ENCODE data around the gene TTLL9.
"Not testable (repeated sequence)": the region's sequence is repeated elsewhere in the genome, so short reads cannot be mapped to it uniquely, and the experiment has no call there.

Gene TTLL9

DNA sequence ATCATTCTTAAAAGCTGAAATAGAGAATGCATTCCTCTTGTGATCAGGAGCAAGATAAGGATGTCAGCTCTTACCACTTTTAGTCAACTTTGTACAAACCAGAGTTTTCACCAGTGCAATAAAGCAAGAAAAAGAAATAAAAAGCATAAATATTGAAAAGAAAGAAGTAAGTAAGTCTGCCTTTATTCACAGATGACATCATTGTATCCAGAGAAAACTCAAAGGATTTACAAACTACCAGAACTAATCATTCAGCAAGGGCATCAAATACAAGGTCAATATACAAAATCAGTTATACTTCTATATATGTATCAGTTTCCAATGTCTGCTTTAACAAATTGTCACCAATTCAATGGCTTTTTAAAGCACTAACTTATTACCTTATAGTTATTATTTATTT is 13.4 kb downstream of the TTLL9 start:
- DNase-seq (ENCODE audit: low read depth), result no peak

GRCh38 chr20:31890646-31891045 is 20.2 kb downstream of the TTLL9 start:
- DNase-seq (ENCODE audit: low read depth), result no peak

GRCh38 chr20:31894980-31895675 is 24.7 kb downstream of the TTLL9 start:
- DNase-seq (ENCODE audit: low read depth), result no peak

DNA sequence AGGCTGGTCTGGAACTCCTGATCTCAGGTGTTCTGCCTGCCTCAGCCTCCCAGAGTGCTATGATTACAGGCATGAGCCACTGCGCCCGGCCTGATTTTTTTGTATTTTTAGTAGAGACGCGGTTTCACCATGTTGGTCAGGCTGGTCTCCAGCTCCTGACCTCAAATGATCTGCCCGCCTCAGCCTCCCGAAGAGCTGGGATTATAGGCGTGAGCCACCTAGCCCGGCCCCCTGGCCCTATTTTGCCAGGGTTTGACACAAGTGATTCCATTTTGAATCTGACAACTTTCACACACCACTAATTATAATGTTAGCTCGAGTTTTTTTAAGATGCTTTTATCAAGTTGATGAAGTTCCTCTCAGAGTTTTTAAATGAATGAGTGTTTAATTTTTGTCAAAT is 25.6 kb downstream of the TTLL9 start:
- DNase-seq (ENCODE audit: low read depth), result no peak

DNA sequence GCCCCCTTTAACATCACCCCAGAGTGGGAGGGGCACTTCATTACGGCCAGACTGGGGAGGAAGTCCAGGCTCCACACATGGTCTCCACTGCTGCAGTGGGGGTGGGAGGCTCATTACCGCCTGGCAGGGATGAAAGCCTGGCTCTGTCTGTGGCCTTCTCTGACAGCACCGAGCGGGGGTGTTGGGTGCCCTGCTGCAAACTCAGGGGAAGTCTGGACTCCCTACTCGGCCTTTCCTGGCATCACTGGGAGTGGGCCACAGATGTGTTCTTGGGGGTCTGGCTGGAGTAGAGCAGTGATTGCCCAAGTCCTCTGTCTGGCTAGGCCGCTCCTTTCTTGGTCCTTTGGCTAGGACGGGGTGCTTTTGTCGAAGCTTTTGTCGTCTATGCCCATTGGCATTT is 27.1 kb downstream of the TTLL9 start:
- no peak for DNase-seq (ENCODE audit: low read depth)

- DNase-seq (ENCODE audit: low read depth), result no peak
These were observed 31.2 kb downstream of the TTLL9 start for GRCh38 chr20:31901615-31902014.

GRCh38 chr20:31903627-31904386 is 33.4 kb downstream of the TTLL9 start:
- no peak for DNase-seq (ENCODE audit: low read depth)

GRCh38 chr20:31906001-31906400 is 35.6 kb downstream of the TTLL9 start:
- no peak for DNase-seq (ENCODE audit: low read depth)

DNA sequence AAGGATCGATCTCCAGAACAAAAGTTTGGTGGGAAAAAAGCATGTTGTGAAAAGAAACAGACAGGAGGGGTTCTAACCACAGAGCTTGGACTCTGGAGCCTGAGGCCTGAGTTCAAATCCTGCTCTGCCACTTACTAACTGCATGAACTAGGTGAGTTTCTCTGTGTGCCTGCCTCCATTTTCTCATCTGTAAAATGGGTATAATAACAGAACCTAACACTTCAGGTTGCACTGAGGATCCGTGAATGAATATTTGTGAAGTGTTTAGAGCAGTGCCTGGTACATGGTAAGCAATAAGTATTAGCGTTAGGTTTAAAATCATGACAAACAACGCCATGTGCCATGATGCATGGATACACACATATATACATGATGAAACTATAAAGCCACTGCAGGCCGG is 36.6 kb downstream of the TTLL9 start:
- no peak for DNase-seq (ENCODE audit: low read depth)

GRCh38 chr20:31908016-31908415 is 37.6 kb downstream of the TTLL9 start:
- DNase-seq (ENCODE audit: low read depth), result no peak

- no peak for DNase-seq (ENCODE audit: low read depth)
These were observed 38.0 kb downstream of the TTLL9 start for GRCh38 chr20:31908424-31908823.

DNA sequence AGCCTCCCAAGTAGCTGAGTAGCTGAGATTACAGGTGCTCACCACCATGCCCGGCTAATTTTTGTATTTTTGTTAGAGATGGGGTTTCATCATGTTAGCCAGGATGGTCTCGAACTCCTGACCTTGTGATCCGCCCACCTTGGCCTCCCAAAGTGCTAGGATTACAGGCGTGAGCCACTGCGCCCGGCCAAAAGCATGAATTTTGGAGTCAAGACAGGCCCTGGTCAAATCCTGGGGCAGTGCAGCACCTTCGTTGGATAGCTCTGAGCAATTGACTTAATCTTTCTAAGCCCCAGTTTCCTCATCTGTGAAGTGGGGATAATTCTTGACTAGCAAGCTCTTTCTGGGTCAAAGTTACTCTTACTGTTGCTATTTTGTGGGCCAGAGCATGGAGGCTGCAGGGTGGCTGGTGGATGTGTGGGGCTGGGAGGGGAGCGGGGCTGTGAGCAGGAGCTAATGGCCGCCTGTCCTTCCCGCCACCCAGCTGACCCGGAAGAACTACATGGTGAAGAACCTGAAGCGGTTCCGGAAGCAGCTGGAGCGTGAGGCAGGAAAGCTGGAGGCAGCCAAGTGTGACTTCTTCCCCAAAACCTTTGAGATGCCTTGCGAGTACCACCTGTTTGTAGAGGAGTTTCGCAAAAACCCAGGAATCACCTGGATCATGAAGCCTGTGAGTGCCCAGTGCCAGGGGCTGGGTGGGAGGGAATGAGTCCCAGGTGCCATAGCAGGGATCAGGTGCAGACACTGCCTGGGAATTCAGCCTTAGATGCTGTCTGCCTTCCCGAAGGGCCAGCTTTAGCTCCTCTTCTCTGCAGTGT is 39.0 kb downstream of the TTLL9 start:
- no peak for DNase-seq (ENCODE audit: low read depth)

GRCh38 chr20:31910071-31910803 is 39.8 kb downstream of the TTLL9 start:
- no peak for DNase-seq (ENCODE audit: low read depth)

DNA sequence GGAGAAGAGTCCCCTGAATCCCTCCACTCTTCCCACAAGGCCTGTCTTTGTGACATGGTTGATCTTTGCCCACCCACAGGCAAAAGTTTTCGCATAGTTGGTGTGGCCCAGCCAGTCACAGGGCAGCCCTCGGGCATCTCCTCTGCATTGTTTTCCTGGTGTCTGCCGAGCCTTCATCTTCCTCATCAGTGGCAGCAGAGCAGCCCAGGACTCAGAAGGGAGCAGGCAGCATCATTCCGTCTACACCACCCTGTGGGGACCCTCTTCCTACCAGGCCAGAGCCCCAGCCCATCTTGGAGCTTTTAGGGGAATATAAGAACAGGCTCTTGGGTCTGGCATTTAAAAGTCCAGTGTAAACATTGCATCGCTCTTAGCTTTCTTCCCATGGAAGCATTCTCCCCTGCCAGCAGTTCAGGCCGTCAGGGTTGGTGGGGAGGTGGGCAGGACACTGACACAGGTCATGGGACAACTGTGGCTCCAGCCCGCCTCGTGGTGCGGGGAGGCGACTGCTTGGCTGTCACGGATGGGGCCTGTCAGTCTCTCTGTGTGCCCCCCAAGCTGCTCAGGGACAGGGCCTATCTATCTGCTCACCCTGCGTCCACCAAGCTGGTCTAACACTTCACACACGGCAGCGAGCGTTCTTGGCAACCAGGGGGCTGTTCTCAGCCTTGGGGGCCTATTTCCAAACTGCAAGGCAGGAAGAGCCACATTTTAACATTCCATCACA is 43.2 kb downstream of the TTLL9 start:
- no peak for DNase-seq (ENCODE audit: low read depth)

- DNase-seq (ENCODE audit: low read depth), result no peak
These were observed 43.7 kb downstream of the TTLL9 start for GRCh38 chr20:31914170-31914569.

DNA sequence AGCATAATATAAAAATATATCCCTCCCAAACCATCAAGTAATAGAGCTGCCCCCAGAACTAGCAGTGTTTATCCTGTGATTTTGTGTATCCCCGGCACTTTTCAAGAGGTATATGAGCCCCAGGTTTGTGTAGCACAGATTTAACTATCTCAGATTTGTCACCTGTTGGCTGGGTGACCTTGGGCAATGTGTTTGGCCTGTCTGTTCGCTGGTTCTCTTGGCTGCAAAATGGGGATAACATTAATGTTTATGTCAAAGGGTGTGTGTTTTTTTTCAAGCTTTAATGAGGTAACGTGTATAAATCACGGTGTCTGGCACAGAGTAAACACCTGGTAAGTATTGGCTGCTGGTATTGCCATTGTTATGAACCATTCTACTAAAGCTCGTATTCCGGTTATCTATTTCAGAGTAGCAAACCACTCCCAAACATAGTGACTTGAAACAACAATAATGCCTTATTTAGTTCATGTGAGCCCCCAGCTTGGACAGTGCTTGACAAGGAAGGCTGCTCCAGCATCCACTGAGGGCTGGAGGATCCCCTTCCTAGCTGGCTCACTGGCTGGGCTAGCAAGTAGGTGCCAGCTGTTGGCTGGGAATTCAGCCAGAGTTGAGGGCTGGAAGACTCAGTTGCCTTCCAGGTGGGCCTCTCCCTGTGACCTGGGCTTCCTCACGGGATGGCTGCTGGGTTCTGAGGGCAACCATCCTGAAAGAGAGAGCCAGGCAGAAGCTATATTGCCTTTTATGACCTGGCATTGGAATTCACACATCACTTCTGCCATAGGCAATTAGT is 45.3 kb downstream of the TTLL9 start:
- DNase-seq (ENCODE audit: low read depth), result no peak

- DNase-seq (ENCODE audit: low read depth), result no peak
These were observed 46.3 kb downstream of the TTLL9 start for GRCh38 chr20:31916708-31917107.

DNA sequence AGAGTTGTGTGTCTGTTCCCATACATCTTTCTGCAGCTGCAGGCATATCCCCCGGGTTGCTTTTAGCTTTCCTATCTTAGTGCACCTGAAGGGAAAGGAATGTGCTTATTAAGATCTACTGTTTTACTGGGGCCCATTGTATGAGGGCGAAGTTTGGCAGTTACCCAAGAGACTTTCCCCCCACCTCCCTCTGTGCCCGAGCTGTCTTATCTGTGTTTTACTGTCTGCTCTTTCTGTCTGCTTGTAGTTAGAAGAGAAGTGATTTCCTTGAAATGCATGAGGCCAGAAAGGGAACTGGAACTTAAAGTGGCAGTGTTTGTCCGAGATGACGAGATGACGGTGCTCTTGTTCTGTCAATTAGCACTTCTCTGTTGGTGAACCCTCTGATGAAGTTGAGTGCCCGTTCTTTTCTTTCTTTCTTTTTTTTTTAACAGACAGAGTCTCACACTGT is 47.6 kb downstream of the TTLL9 start:
- not testable (repeated sequence) for DNase-seq (ENCODE audit: low read depth)

- DNase-seq (ENCODE audit: low read depth), result no peak
These were observed 48.2 kb downstream of the TTLL9 start for GRCh38 chr20:31918466-31919105.

Measured in T follicular helper cell (primary cell).